ENCODE data around the gene SLC7A8. TPM values are rescaled to one million over a fixed set of nuclear protein-coding genes. Genes with fewer than 3 reads are reported as not detected.
"Not testable (repeated sequence)": the region's sequence is repeated elsewhere in the genome, so short reads cannot be mapped to it uniquely, and the experiment has no call there.

The SLC7A8 gene
- total and polyA plus RNA-seq, 2 of the 4 experiments (the other 2 are of a cell fraction): 0.31 TPM; not detected in 1

GRCh38 chr14:23232241-23232808 is 48.9 kb upstream of the SLC7A8 start:
- CTCF ChIA-PET; POLR2A ChIA-PET (ENCODE audit: unreplicated experiment): not testable (repeated sequence)

More at GRCh38 chr14:23232241-23232808, 48.9 kb upstream of the SLC7A8 start:
- H3K4me3 ChIP-seq (ENCODE audit: insufficient read depth, low read depth, low read length); H3K4ac ChIP-seq (ENCODE audit: low read depth, low read length); H3K27me3 ChIP-seq (ENCODE audit: control insufficient read depth, insufficient read depth, low read length); ATAC-seq (ENCODE audit: low read depth); H3K14ac ChIP-seq (replicated peaks; ENCODE audit: low read depth, low read length); H4K20me1 ChIP-seq (ENCODE audit: insufficient read depth, low read length); H2AFZ ChIP-seq (replicated peaks; ENCODE audit: low read length, poor library complexity); H3K27ac ChIP-seq (ENCODE audit: insufficient read depth, low read length); H3K9me1 ChIP-seq (ENCODE audit: insufficient read depth, low read length); H3K79me1 ChIP-seq (ENCODE audit: low read depth in 1 of 2, low read length in 2 of 2); H3K18ac ChIP-seq (ENCODE audit: low read depth, low read length); H3K36me3 ChIP-seq (ENCODE audit: control insufficient read depth, insufficient read depth, low read length); H2AK5ac ChIP-seq (ENCODE audit: low read depth, low read length); H3K4me1 ChIP-seq (ENCODE audit: control insufficient read depth, insufficient read depth, low read length); H3K23ac ChIP-seq (ENCODE audit: low read depth, low read length); H2BK20ac ChIP-seq (ENCODE audit: low read depth, low read length); H3K4me2 ChIP-seq (ENCODE audit: low read depth, low read length); H3K9me3 ChIP-seq (ENCODE audit: control insufficient read depth, insufficient read depth, low read length); H2BK5ac ChIP-seq (ENCODE audit: low read depth, low read length, poor library complexity, severe bottlenecking); H4K8ac ChIP-seq (ENCODE audit: low read depth in 2 of 2, low read length in 2 of 2); BruUV-seq (replicated peaks); H4K5ac ChIP-seq (ENCODE audit: low read depth, low read length); intact Hi-C loops (cut with micrococcal nuclease); H4K91ac ChIP-seq (ENCODE audit: insufficient read depth, low read depth, low read length); DNase-seq; H2BK120ac ChIP-seq (ENCODE audit: low read depth, low read length); H2AK9ac ChIP-seq (replicated peaks; ENCODE audit: low read depth, low read length, poor library complexity); in situ Hi-C loops (cut with MboI; ENCODE audit: low sequenced_read_pairs); H3K9ac ChIP-seq (ENCODE audit: low read depth, low read length); H3K56ac ChIP-seq (ENCODE audit: extremely low read depth, insufficient read depth, low read length); H2BK15ac ChIP-seq (ENCODE audit: low read depth, low read length); dilution Hi-C loops (cut with HindIII; ENCODE audit: low sequenced_read_pairs, unreplicated experiment): not testable (repeated sequence)
- WGBS, 2 experiments (ENCODE audit: extremely low coverage in 2 of 2, insufficient read length in 1 of 2): no CpG with 5 or more reads among the region's 38 CpGs

Data from IMR-90 (cell line).